HCT116 (cell line): ENCODE data around the gene CCDC70. TPM values are rescaled to one million over a fixed set of nuclear protein-coding genes. Genes with fewer than 3 reads are reported as not detected.

Experiments
- ATAC-seq: fragments of 200-7000 bp; cut with Tn5 transposase; 2 replicates; pipeline ENCODE4 v1.9.1; 2020; ENCODE audit warnings: mild to moderate bottlenecking, moderate library complexity
- BruUV-seq: library from RNA; stranded (reverse); fragments of 400-500 nt; replicated peaks from 2 replicates; lab custom pipeline; 2021; lab: Mats Ljungman, UMichigan
- CTCF ChIA-PET: fragments of 300-600 bp; sonication (Branson Sonifier 250); formaldehyde crosslinking; loops from one replicate; lab custom pipeline; 2021; ENCODE audit warnings: antibody characterized with exemption; lab: Charles Lee
- POLR2A ChIA-PET: fragments of 300-600, 350-600 bp; sonication (Branson Sonifier 250); formaldehyde crosslinking; loops from one replicate; lab custom pipeline; 2021; ENCODE audit warnings: antibody characterized with exemption; lab: Charles Lee
- RAD21 ChIA-PET, 2 experiments: fragments of 300-600 bp; sonication (Branson Sonifier 250); formaldehyde crosslinking; loops; one replicate each; lab custom pipeline; 2023; ENCODE audit warnings: low total read pairs in 2 of 2; ENCODE audit not compliant: uncharacterized antibody in 2 of 2, unreplicated experiment in 2 of 2, low non-redundant PET in 1 of 2; lab: Charles Lee
- DNase-seq: peaks from one replicate; pipeline ENCODE4 v3.0.0-alpha.2; 2010; ENCODE audit warnings: low read depth, low spot score
- H2AFZ ChIP-seq: fragments of 200-600 bp; shearing (Covaris generic), sonication (generic); 2 replicates; pipeline ENCODE4 v1.6.1; 2017; ENCODE audit warnings: low read depth, mixed run types, mixed read lengths, antibody characterized with exemption, low read length; ENCODE audit not compliant: poor library complexity, severe bottlenecking
- H3K27ac ChIP-seq: 2 replicates; pipeline ENCODE4 v1.5.1; 2012; ENCODE audit warnings: low read depth, low read length
- H3K27me3 ChIP-seq: fragments of 200-600 bp; sonication (generic); 2 replicates; pipeline ENCODE4 v1.6.1; 2016; ENCODE audit warnings: mixed run types, low read length, mixed read lengths; ENCODE audit not compliant: insufficient read depth
- H3K36me3 ChIP-seq, 2 experiments: fragments of 200-500 bp in 1 of 2; fragments of 200-600 bp in 1 of 2; sonication (Bioruptor generic) in 1 of 2; sonication (generic) in 1 of 2; 2 replicates each; pipeline versions ENCODE4 v1.5.1 to v1.6.1; 2014 to 2016; ENCODE audit warnings: low read length in 2 of 2, inconsistent platforms in 1 of 2, mixed read lengths in 1 of 2, mixed run types in 1 of 2; ENCODE audit not compliant: insufficient read depth in 2 of 2, control insufficient read depth in 1 of 2
- H3K4me1 ChIP-seq, 2 experiments: fragments of 200-600 bp in 1 of 2; sonication (generic) in 1 of 2; 2 replicates each; pipeline versions ENCODE4 v1.5.1 to v1.6.1; 2012 to 2017; ENCODE audit warnings: low read length in 2 of 2, inconsistent platforms in 1 of 2, mild to moderate bottlenecking in 1 of 2, mixed read lengths in 1 of 2, mixed run types in 1 of 2, moderate library complexity in 1 of 2; ENCODE audit not compliant: insufficient read depth in 2 of 2, control insufficient read depth in 1 of 2
- H3K4me2 ChIP-seq: fragments of 200-600 bp; sonication (generic); 2 replicates; pipeline ENCODE4 v1.6.1; 2017; ENCODE audit warnings: mixed run types, low read length, mixed read lengths
- H3K4me3 ChIP-seq, 2 experiments: fragments of 200-600 bp in 1 of 2; sonication (generic) in 1 of 2; replicated peaks in 1 of 2; 2 replicates each; pipeline ENCODE4 v1.5.1; 2011 to 2016; ENCODE audit warnings: low read length in 2 of 2, control low read depth in 1 of 2, low read depth in 1 of 2, mild to moderate bottlenecking in 1 of 2, mixed read lengths in 1 of 2, mixed run types in 1 of 2
- H3K79me2 ChIP-seq: fragments of 200-600 bp; sonication (generic); 2 replicates; pipeline ENCODE4 v1.6.1; 2017; ENCODE audit warnings: mild to moderate bottlenecking, mixed run types, low read length, moderate library complexity, mixed read lengths; ENCODE audit not compliant: insufficient read depth
- H3K9ac ChIP-seq: fragments of 200-600 bp; sonication (generic); 2 replicates; pipeline ENCODE4 v1.6.1; 2016; ENCODE audit warnings: low read length, mixed read lengths
- H3K9me2 ChIP-seq: fragments of 200-600 bp; sonication (generic), shearing (Covaris generic); 2 replicates; pipeline ENCODE4 v1.6.1; 2017; ENCODE audit warnings: mixed run types, mild to moderate bottlenecking, moderate library complexity; ENCODE audit not compliant: insufficient read depth
- H3K9me3 ChIP-seq, 2 experiments: fragments of 200-500 bp in 1 of 2; fragments of 200-600 bp in 1 of 2; sonication (Bioruptor generic) in 1 of 2; sonication (generic) in 1 of 2; 2 replicates each; pipeline ENCODE4 v1.6.1; 2014 to 2017; ENCODE audit warnings: low read length in 2 of 2, mixed read lengths in 2 of 2, inconsistent platforms in 1 of 2, low read depth in 1 of 2, mild to moderate bottlenecking in 1 of 2, mixed run types in 1 of 2, moderate library complexity in 1 of 2; ENCODE audit not compliant: control insufficient read depth in 1 of 2, insufficient read depth in 1 of 2
- H4K20me1 ChIP-seq: fragments of 200-600 bp; sonication (generic), shearing (Covaris generic); 2 replicates; pipeline ENCODE4 v1.6.1; 2017; ENCODE audit warnings: mixed run types, mild to moderate bottlenecking, moderate library complexity; ENCODE audit not compliant: insufficient read depth
- CBX3 ChIP-seq: IDR thresholded peaks from 2 replicates; pipeline ENCODE4 v1.6.1; 2012; ENCODE audit warnings: low read depth
- ELF1 ChIP-seq: IDR thresholded peaks from 2 replicates; pipeline ENCODE4 v1.6.1; 2012; ENCODE audit warnings: low read depth, borderline replicate concordance
- FOSL1 ChIP-seq: IDR thresholded peaks from 2 replicates; pipeline ENCODE4 v1.6.1; 2012; ENCODE audit warnings: low read depth
- intact Hi-C: fragments of 100-400 bp; cut with micrococcal nuclease; formaldehyde crosslinking; loops from 2 replicates; pipeline ENCODE4 v1.10.0; 2022
- total RNA-seq: library from RNA; stranded (reverse); gene quantifications from one replicate; pipeline ENCODE4 v1.2.1, GENCODE V29; 2021; ENCODE audit not compliant: unreplicated experiment
- TF ChIP-seq, protein P1 (sequence below): IDR thresholded peaks from 2 replicates; pipeline ENCODE4 v1.6.1; 2012; ENCODE audit warnings: low read depth
- TF ChIP-seq, protein P2 (sequence below), 3 experiments: fragments of 200-600 bp in 1 of 3; sonication (generic) in 1 of 3; IDR thresholded peaks in 2 of 3; conservative IDR thresholded peaks in 1 of 3; 2 replicates each; pipeline ENCODE4 v1.5.1; 2012 to 2017; ENCODE audit warnings: low read depth in 2 of 3, low read length in 2 of 3, antibody characterized with exemption in 1 of 3, borderline replicate concordance in 1 of 3, control low read depth in 1 of 3, mild to moderate bottlenecking in 1 of 3, mixed read lengths in 1 of 3, mixed run types in 1 of 3, moderate library complexity in 1 of 3; ENCODE audit not compliant: insufficient read depth in 1 of 3

The CCDC70 gene
- total RNA-seq, 1 experiment from 2014 or later, result not detected

DNA sequence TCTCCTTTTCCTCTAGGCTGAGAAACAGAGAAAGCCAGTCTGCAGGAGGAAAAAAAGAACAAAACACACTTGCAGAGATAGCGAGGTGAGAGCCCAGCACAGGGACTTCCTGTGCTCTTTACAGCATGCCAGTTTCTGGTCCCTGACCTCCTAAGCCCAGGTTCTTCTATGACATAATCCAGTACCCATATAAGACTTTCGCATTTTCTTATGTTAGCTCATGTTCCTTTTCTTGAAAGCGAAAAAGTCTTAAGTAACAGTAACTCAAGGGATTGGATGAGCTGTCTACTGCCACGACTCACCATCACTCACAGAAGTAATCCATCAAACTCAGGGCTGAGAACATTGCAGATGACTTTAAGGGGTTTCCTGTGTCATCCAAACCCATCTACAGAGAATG is 17.4 kb downstream of the CCDC70 start:
- Histone ChIP-seq H3K9me2 (no peaks in the 10 kb centered on the region), H3K4me3 (no peak overlapping the region), H2AFZ (no peak overlapping the region), H3K79me2 (no peaks in the 10 kb centered on the region), H3K9ac (no peak overlapping the region), H4K20me1 (no peaks in the 10 kb centered on the region), H3K27ac (no peak overlapping the region), H3K9me3 (no peaks in the 10 kb centered on the region), H3K4me1 (no peaks in the 10 kb centered on the region), H3K36me3 (no peaks in the 10 kb centered on the region), H3K4me2 (no peak overlapping the region), H3K27me3 (no peaks in the 10 kb centered on the region)
- intact Hi-C loops, result no loop called here
- ChIA-PET POLR2A (no interaction called here), CTCF (no interaction called here), RAD21 (no interaction called here)
- BruUV-seq, result no TSS peak
- TF ChIP-seq ELF1 (no peak), FOSL1 (no peak), CBX3 (no peak)
- TF ChIP-seq, protein P1, sequence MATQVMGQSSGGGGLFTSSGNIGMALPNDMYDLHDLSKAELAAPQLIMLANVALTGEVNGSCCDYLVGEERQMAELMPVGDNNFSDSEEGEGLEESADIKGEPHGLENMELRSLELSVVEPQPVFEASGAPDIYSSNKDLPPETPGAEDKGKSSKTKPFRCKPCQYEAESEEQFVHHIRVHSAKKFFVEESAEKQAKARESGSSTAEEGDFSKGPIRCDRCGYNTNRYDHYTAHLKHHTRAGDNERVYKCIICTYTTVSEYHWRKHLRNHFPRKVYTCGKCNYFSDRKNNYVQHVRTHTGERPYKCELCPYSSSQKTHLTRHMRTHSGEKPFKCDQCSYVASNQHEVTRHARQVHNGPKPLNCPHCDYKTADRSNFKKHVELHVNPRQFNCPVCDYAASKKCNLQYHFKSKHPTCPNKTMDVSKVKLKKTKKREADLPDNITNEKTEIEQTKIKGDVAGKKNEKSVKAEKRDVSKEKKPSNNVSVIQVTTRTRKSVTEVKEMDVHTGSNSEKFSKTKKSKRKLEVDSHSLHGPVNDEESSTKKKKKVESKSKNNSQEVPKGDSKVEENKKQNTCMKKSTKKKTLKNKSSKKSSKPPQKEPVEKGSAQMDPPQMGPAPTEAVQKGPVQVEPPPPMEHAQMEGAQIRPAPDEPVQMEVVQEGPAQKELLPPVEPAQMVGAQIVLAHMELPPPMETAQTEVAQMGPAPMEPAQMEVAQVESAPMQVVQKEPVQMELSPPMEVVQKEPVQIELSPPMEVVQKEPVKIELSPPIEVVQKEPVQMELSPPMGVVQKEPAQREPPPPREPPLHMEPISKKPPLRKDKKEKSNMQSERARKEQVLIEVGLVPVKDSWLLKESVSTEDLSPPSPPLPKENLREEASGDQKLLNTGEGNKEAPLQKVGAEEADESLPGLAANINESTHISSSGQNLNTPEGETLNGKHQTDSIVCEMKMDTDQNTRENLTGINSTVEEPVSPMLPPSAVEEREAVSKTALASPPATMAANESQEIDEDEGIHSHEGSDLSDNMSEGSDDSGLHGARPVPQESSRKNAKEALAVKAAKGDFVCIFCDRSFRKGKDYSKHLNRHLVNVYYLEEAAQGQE, result no peak
- TF ChIP-seq, protein P2, sequence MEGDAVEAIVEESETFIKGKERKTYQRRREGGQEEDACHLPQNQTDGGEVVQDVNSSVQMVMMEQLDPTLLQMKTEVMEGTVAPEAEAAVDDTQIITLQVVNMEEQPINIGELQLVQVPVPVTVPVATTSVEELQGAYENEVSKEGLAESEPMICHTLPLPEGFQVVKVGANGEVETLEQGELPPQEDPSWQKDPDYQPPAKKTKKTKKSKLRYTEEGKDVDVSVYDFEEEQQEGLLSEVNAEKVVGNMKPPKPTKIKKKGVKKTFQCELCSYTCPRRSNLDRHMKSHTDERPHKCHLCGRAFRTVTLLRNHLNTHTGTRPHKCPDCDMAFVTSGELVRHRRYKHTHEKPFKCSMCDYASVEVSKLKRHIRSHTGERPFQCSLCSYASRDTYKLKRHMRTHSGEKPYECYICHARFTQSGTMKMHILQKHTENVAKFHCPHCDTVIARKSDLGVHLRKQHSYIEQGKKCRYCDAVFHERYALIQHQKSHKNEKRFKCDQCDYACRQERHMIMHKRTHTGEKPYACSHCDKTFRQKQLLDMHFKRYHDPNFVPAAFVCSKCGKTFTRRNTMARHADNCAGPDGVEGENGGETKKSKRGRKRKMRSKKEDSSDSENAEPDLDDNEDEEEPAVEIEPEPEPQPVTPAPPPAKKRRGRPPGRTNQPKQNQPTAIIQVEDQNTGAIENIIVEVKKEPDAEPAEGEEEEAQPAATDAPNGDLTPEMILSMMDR (IDR thresholded peaks at IDR 0.05 in 2 of 3, conservative IDR thresholded peaks at IDR 0.05 in 1 of 3; ENCODE audit: borderline replicate concordance in 1 of 3, insufficient read depth in 1 of 3, low read depth in 2 of 3, low read length in 2 of 3), result no peak
- no peak for DNase-seq
- ATAC-seq, result no peak
